ENCODE data around the gene FCRL1.

GRCh38 chr1:157831968-157832626, 12.2 kb upstream of the FCRL1 start:
- TF ChIP-seq MAX (IDR thresholded peaks at IDR 0.05; ENCODE audit: insufficient read depth, insufficient read length) (no peak), CTCF (IDR thresholded peaks at IDR 0.05; ENCODE audit: extremely low read depth in 1 of 2, insufficient read depth in 1 of 2, low read depth in 1 of 2, low read length in 2 of 2) (no peak), POLR2A (IDR thresholded peaks at IDR 0.05; ENCODE audit: low read depth, low read length) (no peak), GATA2 (IDR thresholded peaks at IDR 0.05; ENCODE audit: insufficient read depth, insufficient read length, low read depth, low read length) (no peak), POLR2AphosphoS5 (IDR thresholded peaks at IDR 0.05; ENCODE audit: insufficient read depth, low read depth, low read length) (no peak), EZH2 (IDR thresholded peaks at IDR 0.05; ENCODE audit: borderline replicate concordance, low read depth, low read length, severe bottlenecking) (no peak), JUN (IDR thresholded peaks at IDR 0.05; ENCODE audit: borderline replicate concordance, insufficient read depth, insufficient read length, low read depth) (no peak), MYC (IDR thresholded peaks at IDR 0.05; ENCODE audit: low read depth, low read length) (no peak), FOS (IDR thresholded peaks at IDR 0.05; ENCODE audit: borderline replicate concordance, insufficient read depth, low read length) (no peak)
